T follicular helper cell (primary cell): ENCODE measurements around the gene HDAC4.
"Not testable (repeated sequence)": the region's sequence is repeated elsewhere in the genome, so short reads cannot be mapped to it uniquely, and the experiment has no call there.

ENCODE experiments used
- DNase-seq: peaks from one replicate; pipeline ENCODE4 v3.0.0-alpha.2; 2020; ENCODE audit warnings: low read depth
- total RNA-seq, 2 experiments: gene quantifications; one replicate each; lab custom pipeline; 2026; lab: John Stamatoyannopoulos, UW

HDAC4 gene
- total RNA-seq: 34.5 to 76.3 reads per million in 2 experiments

- DNase-seq: no peak
These were observed at the start of gene HDAC4 for GRCh38 chr2:239400596-239401066. Gene HDAC4, minus strand, starts transcription at chr2:239401020. Its CDS starts 48,321 bp downstream, at chr2:239352699.

GRCh38 chr2:239449468-239449867 lies 48.6 kb upstream of the HDAC4 start:
- DNase-seq: not testable (repeated sequence)

- DNase-seq: no peak
These were observed 45.1 kb upstream of the HDAC4 start for GRCh38 chr2:239445771-239446524.

DNA sequence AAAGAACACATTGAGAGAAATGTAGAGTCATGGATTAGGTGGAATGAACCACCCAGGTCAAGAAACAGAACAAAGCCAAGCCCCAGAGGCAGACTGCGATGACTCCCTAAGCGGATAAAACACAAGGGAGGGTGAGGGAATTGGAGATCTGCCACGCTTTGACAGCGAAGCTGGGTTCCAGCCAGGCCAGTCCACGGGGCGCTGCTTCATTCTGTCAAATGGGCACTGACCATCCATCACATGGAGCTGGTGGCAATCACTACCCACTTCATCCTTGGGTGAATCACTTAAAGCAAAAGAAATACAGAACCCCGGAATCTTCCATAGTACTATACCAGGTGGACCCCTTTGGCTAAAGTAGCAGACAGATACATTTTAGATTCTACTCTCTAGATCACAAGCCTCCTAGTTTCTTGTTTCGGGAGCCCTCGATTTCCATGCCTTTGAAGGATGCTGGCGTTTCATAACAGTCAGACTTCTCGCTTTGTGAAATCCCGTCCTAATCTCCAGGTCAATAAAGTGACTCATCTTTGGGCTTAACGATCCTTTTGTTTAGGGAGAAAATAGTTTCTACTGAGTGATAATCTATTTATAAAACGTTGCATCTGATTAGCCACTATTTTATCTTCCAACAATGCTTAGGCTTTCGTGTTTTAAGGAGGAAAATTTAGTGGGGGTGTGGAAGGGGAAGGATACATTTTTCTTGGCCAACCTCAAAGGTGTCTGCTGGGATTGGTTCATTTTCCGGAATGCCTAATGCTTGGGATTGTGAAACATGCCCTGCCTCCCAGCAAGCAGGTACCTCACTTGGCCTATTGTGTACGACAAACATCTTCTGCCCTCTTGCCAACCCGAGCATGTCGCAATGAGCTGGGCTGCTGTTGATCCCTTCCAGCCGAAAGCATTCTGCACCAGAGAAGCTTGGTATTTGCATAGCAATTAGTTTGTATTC lies 44.1 kb upstream of the HDAC4 start:
- no peak for DNase-seq

DNA sequence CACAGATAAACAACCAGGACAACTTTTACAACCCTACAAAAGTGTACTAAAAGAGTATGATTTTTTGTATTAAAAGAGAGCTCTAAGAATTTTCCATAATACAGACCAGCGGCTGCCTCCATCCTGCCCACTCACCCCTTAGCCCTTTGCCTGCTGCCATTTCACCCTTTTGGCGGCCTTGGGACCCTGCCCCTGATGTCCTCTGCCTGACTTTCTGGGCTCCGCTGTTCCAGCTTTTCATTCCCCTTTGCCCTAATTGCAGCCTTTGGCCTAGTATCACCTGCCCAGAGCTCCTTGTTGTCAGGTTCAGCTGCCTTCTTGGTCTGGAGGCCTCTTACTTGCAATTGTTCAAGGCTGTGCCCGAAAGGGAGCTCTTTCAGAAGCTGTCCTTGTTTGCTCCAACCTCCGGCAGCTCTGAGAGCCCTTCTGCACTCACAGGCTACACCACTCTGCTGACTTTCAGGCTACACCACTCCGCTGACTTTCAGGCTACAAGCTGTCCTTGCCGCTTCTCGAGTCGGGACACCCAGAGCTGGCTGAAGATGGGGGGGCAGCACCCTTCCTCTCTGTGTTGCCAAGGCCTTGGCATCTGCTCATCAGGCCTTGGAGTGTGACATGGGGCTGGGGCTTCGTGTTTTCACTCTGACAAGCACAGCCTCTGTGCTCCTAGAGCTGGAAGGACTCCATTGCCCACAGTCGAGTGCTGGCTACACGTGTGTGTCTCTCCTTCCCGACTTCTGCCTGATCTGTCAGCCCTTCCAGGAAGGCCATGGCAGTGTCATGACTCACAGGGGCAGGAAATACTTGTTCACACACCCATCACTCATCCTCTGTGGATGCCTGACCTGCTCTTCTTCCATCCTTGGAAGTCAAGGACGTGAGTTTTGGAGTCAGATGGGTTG lies 43.1 kb upstream of the HDAC4 start:
- no peak for DNase-seq

GRCh38 chr2:239443102-239443620 lies 42.3 kb upstream of the HDAC4 start:
- no peak for DNase-seq

- no peak for DNase-seq
These were observed 41.4 kb upstream of the HDAC4 start for GRCh38 chr2:239442192-239442591.

GRCh38 chr2:239441261-239442078 lies 40.6 kb upstream of the HDAC4 start:
- DNase-seq: no peak

GRCh38 chr2:239440511-239440959 lies 39.7 kb upstream of the HDAC4 start:
- DNase-seq: no peak

GRCh38 chr2:239439754-239440315 lies 39.0 kb upstream of the HDAC4 start:
- DNase-seq: no peak

GRCh38 chr2:239438995-239439753 lies 38.4 kb upstream of the HDAC4 start:
- no peak for DNase-seq

GRCh38 chr2:239438368-239438767 lies 37.5 kb upstream of the HDAC4 start:
- DNase-seq: no peak

DNA sequence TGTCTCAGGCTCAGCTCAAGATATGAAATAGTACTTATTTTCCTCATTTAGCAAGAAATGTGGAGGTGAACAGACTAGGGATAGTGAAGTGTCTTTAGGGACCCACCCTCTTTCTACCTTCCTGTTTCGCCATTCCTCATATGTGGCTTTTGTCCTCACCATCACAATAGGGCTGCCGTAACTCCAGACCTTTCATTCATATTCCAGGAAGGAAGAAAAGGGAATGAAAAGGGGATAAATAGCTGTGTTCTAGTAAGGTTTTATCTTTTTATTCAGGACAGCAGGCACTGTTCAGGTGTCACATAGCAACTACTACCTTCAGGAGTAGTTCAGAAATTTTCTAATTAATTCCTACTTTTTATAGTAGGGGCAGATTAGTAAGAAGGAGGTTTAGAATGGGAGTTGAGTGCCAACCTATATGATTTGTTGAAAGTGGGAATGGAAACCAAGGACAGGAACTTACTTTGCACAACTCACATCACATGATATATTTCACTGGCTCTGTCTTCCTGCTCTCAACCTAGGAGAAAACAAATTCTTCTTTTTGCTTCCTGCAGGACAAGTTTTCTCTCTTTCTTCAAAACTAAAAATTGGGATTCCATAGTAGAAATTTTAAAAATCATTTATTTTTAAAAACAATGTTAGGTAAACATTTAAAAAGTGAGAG lies 36.0 kb upstream of the HDAC4 start:
- DNase-seq: no peak

DNA sequence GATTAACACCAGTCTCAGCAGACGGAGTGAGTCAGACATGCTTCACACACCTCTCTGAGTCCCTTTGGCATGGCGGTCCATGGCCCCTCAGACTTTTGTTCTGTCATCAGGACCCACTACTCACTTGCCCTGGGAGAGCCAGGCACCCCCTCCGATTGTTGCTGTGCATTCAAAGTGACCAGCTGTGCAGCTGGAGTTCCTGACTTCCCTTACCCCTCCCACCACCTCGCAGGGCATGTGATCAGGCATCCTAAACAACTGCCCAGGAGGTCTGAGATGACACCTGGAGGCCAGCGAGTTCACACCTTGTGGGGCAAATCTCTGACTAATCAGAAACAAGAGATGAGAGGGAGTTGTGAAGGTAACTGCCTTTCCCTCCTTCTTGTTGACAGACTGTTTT lies 35.3 kb upstream of the HDAC4 start:
- DNase-seq: no peak

- DNase-seq: no peak
These were observed 33.1 kb upstream of the HDAC4 start for GRCh38 chr2:239433777-239434403.

DNA sequence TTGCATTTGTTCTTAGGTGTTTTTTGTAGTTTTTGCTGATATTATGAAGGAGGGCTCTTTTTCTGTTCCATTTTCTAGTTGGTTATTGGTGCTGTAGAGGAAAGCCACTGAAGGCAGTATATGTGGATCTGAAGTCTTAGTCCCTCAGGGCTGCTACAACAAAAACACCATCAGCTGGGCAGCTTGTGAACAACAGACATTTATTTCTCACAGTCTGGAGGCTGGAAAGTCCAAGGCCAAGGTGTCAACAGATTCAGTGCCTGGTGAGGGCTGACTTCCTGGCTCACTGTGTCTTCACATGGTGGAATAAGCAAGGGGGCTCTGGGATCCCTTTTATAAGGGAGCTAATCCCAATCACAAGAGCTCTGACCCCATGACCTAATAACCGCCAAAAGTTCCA lies 31.4 kb upstream of the HDAC4 start:
- no peak for DNase-seq

DNA sequence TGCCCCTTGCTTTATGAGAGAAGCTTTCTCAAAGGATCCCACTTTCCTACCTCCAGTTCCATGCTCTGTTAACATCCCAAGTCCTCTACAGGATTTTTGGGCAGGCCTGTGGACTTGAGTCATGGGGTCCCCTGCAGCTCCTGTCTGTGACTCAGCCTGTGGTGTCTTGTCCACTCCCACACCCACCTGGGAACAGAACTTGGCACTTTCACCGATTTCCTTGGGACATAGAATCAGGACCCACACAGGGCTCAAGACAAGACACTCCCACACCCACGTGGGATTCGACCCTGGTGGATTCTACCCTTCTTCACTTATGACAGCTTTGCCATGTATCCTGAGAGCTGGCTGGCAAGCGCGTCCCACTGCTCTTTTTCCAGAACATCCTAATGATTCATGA lies 30.7 kb upstream of the HDAC4 start:
- no peak for DNase-seq
